Stimulated activated CD8-positive, alpha-beta memory T cell treated with anti-CD3 and anti-CD28 coated beads, Interleukin-4, amount 100 ng/mL, for 48 hours (primary cell): ENCODE measurements around the gene LOC128125822.
"Not testable (repeated sequence)": the region's sequence is repeated elsewhere in the genome, so short reads cannot be mapped to it uniquely, and the experiment has no call there.

ENCODE experiments used
- DNase-seq: peaks from one replicate; pipeline ENCODE4 v3.0.0-alpha.2; 2020

The LOC128125822 gene

DNA sequence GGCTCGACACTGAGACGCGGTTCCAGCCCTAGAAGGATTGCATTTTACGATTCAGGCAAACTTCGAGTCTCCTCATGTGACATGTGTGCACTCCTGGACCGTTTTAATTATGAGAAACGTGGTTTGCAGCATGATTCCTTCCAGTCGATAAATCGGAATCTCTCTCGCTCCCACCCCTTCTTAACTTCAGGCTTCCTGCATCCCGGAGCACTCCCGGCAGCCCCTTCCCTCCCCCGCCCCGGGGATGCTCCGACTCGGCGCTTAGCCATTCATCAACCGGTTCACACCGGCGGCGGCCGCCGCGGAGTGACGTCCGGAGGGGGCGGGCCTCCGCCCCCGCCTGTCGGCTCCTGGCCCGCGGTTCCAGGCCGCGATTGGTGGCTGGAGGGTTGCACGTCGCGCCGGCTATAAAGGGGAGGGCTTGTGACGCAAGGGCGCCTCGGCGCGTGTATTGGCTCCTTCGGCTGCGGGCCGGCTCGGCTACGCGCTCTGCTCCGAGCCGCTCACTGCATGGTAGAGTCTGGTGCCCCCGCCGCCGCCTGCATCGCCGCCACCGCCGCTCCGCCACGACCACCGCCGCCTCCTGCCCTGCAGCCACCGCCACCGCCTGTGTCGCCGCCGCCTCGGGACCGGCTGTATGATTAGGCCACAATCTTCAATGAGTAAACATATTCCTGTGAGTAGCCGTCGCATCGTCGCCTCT lies at the start of gene LOC128125822, which contains the start of gene PTP4A1:
LOC128125822 (plus strand) TSS at position 437 of the 703 bp plus-strand sequence.
PTP4A1 (plus strand) TSS at position 437 of the 703 bp plus-strand sequence. CDS start 4,401 bp downstream, outside the sequence.
- DNase-seq: peak; percentile 96

DNA sequence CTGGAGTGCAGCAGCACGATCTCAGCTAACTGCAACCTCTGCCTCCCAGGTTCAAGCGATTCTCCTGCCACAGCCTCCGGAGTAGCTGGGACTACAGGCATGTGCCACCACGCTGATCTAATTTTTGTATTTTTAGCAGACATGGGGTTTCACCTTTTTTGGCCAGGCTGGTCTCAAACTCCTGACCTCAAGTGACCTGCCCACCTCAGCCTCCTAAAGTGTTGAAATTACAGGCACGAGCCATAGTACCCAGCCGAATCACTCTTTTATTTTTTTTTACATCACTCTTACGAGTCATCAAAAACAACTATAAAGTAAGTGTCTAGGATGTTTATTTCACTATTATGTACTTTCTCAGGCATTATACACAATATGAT lies 49.4 kb upstream of the LOC128125822 start:
- not testable (repeated sequence) for DNase-seq

DNA sequence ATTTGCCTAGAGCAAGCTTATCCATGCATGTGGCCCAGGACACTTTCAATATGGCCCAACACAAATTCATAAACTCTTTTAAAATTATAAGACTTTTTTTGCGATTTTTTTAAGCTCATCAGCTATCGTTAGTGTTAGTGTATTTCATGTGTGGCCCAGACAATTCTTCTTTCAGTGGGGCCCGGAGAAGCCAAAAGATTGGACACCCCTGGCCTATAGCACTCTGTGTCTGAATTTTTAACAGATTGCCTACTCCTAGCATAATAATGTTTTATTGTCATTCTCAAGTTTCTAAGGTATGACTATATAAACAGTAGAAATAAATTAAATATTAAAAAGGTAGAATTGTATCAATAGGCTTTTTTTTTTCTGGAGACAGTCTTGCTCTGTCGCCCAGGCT lies 48.6 kb upstream of the LOC128125822 start:
- DNase-seq: no peak

DNA sequence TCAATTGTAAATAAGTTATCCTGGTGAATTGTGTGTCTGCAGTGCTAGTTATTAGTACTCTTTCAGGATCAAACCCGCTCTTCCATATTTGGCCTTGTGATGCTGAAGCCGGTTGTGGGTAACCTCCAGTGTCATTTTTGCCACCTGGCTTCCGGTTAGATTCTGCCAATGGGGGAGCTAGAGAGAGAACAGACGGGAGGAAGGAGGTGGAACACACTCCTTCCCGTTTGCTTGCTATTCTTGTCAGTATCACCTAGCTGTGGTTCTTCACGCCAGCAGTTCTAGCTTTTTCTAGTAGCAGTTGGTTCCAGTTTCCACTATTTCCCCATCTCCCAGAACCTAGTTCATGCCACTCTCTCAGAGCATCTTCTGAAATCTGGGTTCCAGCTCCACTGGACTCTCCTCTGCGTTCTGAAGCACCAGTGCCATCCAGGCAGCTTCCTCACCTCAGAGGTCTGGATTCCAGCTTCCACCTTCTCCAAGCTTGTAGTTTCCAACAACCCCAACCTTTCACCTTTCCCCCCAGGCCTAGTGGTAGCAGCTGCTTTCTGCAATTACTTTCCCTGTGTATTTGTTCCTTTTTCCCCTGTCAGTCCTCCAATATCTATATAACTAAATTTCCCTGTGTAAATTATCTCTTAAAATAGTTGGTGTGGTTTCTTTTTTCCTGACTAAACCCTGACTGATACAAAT lies 46.9 kb upstream of the LOC128125822 start:
- DNase-seq: no peak

DNA sequence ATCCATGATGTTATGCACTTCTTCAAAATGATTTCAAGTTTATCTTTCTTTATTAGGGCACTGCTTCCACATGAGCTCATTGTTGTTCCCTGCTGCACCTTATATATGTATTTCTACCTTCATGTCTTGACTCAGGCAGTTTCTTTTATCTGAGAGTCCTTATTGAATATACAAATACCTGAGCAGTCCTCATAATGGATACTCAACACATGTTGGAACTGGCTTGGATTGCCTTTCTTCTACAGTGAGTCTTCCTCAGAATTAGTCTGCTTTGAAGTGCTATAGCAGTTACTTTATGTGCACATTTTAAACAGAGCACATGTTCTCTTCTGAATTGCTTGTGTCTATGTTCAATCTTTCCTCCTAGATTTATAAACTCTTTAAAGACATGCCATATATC lies 45.3 kb upstream of the LOC128125822 start:
- DNase-seq: no peak

DNA sequence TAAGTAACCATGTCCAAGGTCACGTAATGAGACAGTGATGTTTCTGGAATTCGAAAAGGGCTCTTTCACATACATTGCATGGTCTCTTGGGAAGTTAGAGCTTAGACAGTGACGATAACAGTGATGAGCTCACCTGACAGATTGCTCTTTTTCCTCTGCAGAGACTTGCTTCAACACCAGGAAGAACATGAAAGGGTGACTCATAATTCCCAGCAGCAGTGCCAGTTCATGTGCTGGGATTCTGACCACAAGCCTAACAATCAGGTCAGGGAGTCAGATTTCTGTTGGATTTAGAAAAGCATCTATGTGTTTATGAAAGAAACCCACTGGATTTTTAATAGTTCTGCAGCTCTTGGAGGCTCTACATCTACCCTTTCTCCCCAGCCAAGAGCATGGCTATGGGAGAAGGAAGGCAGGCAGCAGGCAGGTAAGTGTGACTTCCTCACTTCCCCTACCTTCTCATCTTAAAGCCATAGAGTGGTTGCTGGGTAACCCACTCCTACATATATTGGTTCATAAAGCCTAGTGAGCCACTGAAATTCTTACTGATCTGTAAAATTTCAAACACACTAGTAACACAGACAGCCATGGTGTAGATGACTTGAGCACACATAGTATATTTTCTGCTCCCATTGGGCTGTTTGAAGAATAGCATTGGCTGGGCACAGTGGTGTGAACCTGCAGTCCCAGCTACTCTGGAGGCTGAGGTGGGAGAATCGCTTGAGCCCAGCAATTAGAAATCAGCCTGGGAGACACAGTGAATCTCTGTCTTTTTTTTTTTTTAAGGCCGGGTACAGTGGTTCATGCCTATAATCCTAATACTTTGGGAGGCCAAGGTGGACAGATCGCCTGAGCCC lies 44.4 kb upstream of the LOC128125822 start:
- DNase-seq: no peak

DNA sequence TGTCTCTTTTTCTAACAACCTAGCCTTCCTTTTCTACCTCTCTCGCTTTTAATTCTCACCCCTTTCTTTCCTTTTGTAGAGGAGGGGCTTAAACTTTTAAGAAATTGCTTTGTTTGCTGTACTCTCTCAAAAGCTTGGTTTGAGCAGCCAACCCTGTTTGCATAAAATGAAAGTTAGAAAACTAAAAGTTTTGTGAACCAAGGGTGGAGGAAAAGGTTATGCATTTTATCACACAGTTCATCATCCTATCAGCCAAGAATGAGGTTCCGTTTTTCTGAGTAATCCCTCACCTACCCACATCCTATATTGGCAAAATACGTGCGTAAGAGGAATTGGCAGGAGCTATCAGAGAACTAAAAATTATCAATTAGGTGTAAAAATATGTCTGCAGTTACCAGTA lies 42.8 kb upstream of the LOC128125822 start:
- DNase-seq: no peak

DNA sequence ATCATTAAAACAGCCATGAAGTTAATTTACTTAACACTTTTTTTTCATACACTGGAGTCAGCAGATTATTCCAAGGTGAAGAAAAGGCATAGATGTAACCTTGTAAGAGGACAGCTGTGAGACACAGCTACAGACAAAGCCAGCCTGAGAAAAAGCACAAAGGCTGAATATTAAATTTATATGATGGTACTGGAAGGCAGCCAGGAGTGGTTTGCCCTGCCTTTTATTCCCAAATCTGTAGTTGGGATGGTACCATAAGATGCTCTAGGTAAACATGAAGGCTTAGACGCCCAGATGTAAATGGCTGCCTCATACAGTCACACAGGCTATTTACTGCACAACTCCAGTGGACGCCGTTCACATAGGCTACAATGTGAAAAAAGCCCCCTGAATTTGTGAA lies 42.1 kb upstream of the LOC128125822 start:
- DNase-seq: no peak

DNA sequence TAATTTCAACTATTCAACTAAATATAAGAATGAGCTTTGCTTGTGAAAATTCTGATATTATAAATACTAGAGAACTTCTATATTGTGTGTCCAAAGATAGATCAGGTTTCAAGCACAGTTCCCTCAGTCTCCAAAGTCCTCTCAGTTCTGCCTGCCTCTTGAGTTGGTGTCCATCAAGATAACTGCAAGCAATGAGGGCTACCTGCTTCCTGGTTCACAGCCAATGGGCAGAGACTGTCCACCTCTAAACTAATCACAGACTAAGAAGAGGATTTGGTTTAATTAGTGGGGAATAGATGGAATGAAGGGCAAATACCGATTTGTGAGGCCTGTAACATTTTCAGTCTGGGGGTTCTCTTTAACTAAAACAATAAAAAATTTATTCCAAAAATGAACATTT lies 41.3 kb upstream of the LOC128125822 start:
- no peak for DNase-seq

DNA sequence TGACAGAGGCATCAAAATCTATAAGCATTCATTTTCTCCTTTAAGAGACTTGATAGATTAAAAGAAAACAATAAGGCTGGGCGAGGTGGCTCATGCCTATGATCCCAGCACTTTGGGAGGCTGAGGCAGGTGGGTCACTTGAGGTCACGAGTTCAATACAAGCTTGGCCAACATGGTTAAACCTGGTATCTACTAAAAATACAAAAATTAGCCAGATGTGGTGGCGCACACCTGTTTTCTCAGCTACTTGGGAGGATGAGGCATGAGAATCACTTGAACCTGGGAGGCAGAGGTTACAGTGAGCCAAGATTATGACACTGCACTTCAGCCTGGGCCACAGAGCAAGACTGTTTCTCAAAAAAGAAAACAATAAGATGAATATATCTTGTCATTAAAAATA lies 39.3 kb upstream of the LOC128125822 start:
- no peak for DNase-seq

DNA sequence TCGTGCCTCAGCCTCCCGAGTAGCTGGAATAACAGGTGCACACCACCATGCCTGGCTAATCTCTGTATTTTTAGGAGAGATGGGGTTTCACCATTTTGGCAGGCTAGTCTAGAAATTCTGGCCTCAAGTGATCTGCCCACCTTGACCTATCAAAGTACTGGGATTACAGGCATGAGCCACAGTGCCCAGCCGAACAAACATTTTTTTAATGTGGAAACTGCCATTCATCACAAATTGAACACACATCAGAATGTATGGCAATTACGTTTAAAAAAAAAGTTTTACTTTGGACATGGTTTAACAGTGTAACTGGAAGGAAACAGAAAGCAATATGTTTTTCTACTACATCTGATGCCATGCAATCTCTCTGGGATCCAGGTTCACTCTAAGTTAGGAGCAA lies 38.3 kb upstream of the LOC128125822 start:
- DNase-seq: no peak

DNA sequence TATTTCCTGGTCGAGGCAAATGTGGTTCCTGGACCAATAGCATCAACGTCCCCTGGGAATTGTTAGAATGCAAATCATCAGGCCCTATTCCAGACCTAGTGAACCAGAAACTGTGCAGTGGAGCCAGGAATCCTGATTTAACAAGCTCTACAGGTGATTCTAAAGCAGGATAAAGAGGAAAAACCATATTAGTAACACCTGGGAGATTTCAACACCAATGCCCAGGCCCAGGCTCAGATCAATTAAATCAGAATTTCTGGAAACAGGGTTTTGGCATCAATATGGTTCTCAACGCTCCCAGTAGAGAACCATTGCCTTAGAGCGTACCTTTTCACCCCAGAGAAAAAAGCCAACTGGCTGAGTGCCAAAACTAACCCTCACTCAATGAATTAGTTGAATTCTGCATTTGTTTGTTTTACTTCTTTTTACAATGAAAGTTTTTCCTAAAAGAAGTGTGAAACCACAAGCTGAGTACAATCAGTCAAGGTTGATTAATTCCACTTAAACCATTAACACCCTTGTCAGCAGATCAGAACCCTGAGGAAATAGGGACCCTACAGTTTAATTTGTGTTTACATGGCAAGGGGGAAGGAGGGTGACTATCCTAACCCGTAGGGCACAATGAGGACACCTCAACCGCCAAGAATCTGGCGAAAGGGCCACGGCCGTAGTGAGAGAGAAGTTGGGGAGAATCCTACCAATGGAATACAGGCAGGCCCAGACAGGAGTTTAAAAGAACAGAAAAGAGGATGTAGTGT lies 34.9 kb upstream of the LOC128125822 start:
- DNase-seq: no peak

DNA sequence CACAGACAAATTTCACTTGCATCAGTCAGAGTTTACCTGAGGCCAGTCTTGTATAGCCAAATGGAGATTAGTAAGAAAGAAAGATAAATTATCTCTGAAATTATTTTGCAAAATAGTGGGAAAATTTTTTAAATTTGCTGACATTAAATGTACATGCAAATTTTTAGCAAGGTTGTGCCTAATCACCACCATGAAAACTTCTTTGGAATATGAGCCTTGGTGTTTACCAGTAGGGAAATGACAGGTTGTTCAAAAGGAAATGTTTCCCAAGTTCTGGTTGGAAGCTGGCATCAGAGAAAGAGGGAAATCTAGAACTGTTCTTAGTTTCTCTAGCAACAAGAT lies 34.4 kb upstream of the LOC128125822 start:
- no peak for DNase-seq

DNA sequence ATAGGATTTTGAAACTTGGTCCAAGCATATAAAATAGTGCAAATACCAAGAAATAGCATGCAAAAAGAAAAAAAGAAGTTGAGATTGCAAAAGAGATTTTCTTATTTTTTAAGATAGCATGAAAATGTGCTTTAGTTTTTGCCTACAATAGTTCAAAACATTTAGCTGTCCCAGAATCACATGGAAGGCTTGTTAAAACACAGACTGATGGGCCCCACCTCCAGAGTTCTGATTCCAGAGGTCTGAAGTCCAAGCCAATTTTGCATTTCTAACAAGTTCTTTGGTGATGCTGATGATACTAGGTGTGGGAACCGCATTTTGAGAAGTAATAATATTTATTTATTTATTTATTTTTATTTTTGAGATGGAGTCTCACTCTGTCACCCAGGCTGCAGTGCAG lies 33.7 kb upstream of the LOC128125822 start:
- DNase-seq: no peak

DNA sequence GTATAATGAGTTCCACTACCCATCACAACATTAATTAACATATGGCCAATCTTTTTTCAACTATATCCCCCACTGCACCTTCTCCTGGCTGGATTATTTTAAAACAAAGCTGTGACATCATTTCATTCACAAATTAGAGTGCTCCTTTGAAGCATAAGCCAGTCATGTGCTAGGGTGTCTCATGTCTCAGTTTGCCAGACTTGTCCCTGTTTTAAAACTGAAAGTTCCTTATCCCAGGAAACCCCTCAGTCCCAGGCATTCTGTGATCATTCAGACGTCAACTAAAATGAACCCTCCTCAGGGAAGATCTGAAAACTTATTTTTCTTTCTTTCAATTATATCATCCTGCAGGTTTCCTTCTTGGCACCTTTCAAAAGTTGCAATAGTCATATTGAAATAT lies 29.3 kb upstream of the LOC128125822 start:
- DNase-seq: no peak

DNA sequence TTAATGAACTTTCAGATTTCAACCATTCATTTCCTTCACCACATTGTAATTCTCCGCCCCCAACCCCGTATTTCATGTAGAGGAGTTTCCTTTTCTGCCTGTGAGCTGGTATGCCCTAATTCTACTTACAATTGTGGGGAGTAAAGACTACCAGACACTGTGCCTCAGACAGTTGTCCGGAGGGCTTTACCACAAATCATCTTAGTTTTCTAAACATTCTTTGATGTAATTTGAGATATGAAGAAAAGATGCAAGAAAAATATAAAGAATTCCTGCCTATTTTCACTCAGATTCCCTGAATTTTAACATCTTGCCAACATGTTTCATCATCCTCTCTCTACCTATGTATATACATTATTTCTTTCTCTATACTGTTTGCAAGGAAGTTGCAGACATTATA lies 28.3 kb upstream of the LOC128125822 start:
- no peak for DNase-seq

DNA sequence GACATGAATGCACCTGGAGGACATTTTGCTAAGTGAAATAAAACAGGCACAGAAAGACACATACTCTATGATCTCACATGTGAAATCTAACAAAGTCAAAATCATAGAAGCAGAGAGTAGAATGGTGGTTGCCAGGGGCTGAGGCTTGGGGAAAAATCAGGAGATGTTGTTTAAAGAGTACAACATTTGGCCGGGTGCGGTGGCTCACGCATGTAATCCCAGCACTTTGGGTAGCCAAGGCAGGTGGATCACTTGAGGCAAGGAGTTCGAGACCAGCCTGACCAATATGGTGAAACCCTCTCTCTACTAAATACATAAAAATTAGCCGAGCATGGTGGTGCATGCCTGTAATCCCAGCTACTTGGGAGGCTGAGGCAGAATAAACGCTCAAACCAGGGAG lies 26.0 kb upstream of the LOC128125822 start:
- DNase-seq: no peak

DNA sequence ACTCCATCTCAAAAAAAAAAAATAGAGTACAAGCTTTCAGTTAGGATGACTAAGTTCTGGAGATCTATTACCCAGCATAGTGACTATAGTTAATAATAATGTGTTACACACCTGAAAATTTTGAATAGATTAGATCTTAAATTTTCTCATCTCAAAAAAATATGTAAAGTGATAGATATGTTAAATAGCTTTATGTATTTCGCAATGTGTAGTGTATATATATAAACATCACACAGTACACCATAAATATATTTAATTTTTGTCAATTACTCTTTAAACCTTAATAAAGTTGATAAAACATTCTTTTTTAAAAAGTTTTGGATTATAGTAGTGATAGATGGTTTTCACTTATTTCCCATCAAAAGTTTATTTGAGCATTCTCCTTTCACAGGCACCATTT lies 25.6 kb upstream of the LOC128125822 start:
- DNase-seq: no peak

DNA sequence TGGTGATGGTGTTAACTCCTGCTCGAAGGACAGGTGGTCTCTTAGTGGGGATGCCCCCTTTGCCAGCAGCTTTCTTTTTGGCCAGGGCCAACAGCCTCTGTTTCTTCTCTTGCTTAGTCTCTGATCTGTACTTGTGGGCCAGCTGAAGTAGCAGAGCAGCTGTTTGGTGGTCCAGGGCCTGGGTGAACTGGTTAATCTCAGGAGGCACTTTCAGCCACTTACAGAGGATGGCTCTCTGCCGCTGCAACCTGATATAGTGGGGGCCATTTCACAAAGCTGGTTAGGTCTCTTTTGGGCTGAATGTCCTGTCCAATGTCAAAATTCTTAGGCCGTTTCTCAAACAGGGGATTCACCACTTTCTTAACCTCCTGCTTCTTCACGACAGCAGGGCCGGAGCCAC lies 23.2 kb upstream of the LOC128125822 start:
- no peak for DNase-seq

DNA sequence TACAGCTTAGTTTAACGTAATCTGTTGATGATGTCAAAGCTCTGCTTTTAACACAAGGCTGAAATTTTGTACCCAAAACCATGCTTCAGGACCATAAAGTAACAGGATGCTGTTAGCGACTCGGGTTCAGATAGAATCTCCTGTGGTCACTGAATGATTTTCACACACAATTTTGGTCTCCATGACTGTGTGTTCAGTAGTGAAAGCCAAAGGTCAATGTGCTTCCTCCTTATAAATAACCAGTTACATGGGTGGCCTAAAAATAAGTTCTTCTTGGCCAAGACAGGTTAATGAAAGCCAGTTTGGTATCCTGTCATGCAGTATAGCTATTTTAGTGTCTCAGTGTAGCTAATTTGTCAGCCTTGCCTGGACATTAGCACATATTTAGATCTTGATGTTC lies 19.1 kb upstream of the LOC128125822 start:
- DNase-seq: no peak

DNA sequence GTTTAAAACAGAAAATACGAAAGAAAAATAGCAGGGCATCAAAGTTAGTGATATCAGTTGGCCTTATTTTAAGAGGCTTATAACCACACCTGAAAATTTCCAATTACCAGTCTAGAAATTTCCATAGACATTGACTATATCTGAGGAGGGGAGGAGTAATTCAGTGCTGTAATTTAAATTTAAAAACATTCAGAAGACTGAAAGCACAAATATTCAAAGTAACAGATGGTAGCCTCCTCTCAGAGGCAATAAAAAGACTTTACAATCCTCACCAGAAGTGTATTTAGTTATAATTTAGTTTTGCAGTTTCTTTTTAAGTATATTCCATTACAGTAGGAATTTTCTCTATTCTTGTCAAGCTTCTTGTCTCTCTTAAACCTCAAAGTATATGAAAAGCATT lies 18.4 kb upstream of the LOC128125822 start:
- DNase-seq: no peak

DNA sequence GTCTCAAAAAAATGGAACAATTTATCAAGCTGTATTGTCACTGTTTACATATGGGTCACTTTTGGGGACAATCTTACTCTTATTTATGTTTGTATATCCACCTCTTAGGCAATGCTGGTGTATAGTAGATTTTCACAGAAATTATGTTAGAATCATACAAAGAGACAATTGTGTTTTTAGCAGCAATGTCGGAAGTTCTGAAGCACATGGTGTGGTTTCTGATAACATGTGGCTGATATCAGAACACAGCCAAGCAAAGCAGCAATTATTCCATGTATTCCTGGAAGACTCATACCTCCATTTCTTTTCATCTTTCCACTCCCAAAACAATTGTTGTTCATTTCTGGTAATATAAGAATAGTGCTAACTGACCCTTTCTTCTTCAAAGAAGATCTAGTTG lies 17.5 kb upstream of the LOC128125822 start:
- no peak for DNase-seq

DNA sequence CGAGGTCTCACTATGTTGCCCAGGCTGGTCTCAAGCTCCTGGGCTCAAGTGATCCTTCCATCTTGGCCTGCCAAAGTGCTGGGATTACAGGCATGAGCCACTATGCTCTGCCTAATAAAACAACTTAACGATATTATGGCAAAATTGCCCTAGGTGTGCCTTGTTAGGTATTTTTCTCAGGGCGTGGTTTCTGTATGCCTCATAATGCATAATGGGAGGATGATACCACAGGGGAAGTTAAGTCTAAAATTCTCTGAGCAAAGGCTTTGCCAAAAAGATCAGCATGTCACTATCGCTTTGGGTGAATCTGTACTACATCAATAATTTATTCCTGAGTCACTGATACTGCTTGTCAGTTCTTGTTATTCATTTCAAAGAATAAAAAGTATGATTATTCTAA lies 15.9 kb upstream of the LOC128125822 start:
- no peak for DNase-seq
